SIG-M5 treated with dmso at 0.1 percent for 504 hours (cell line): ENCODE data around the gene RIPOR2.
A peak's percentile ranks its signal among the peaks of the same experiment; 100 is the strongest.

Experiments
- DNase-seq: peaks from one replicate; lab custom pipeline; 2025; ENCODE audit not compliant: unreplicated experiment; lab: John Stamatoyannopoulos, UW

Gene RIPOR2

DNA sequence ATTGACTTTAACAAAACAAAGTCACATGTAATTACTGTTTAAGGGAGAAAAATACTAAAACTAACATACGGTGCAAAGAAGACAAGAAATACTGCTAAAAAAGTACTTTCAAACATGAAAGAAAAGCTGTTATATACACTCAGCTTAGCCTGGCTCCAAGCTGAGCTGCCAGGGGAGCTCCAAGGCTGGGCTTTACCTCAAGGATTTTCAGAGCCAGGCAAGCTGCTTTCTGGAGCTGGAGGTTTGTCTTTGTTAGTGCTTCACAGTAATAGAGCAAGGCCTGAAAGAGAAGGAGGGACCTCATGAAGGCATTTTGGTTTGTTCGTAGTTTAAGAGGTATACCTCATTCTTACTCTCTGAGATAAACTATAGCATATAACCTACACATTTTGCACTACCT lies 117.4 kb downstream of the RIPOR2 start:
- no peak for DNase-seq

GRCh38 chr6:24809728-24810127 lies 126.0 kb downstream of the RIPOR2 start:
- DNase-seq, result no peak

DNA sequence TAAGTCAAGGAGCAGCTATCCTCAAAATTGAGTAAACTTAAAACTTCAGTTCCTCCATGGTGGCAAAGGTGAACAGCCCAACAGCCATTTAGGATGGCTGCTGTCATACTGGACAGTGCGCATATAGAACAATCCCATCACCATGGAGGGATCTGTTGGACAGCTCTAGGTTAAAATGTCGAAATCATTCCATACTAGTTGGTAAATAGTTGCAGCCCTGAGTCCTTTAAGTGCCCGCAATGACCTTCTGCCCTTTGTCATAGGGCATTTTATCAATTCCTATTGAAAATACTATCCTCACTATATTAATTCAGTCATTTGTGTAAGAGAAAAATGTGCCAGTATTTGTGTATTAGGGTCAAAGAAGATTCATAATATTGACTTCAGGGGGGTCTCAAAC lies 128.2 kb downstream of the RIPOR2 start:
- no peak for DNase-seq

- no peak for DNase-seq
Measured at GRCh38 chr6:24802271-24803059, 133.3 kb downstream of the RIPOR2 start.

- DNase-seq, result no peak
Measured at GRCh38 chr6:24799541-24799915, 136.2 kb downstream of the RIPOR2 start.

DNA sequence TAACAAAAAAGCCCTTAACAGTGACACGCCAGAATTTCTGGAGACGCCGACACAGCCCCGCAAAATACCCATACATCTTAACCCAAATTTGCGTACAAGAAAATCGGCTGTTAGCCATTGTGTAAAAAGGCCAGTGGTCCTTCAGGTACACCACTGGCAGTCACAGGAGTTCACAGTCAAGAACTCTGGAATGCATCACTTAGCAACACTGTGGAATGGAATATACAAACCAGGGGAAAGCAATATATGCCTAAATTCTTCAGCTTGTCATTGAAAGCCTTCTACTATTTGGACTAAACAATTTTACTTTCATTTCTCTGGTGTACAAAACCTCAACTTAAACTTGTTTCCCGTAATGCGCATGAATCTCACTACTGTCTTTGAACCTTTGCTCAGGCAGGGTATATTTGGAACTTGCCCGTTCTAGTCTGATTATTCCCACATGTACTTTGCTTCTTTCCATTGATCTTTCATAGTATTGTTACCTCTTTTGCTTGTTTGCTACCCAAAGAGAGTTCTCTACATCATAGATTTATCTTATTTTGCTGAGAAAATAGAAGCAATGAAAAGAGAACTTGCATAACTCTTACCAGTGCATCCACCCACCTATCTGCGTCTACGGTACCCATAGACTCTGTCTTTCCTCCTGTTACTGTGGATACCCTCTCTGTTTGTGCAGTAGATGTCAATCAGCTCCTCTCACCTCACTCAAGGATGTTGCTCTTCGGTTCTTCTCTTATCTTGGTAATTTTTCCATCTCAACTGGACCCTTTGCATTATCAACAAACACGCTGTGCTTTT lies 136.8 kb downstream of the RIPOR2 start, which contains the start of gene ARMH2:
Gene ARMH2, minus strand, starts transcription at position 178 of the 801 bp plus-strand sequence. Its CDS starts 60 bp downstream, at position 118.
- DNase-seq, result no peak

DNA sequence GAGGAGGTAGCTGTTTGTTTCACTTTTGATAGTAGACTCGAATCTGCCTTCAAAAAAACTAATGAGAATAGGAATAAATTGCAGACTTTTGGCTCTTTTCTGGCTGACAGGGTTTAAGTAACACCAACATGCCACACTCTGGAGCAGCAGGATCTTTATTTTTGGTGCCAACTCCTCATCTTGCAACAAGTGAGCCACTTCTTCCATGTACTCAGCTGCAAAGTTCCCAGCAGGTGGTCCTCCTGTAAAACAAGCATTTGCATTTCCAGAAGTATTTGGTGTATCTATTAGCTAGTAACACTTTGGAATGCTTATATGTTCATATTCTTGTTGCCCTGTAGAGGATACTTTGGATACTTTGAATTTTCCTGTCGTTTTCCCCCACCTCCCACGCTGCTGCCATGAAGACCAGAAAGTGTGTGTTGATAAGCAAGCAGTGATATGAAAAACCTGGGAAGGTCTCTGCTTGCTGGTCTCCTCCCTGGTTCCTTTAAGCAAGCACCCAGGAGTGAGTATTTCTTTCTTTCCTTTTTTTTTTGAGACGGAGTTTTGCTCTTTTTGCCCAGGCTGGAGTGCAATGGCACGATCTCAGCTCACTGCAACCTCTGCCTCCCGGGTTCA lies 138.1 kb downstream of the RIPOR2 start:
- no peak for DNase-seq

- DNase-seq, result no peak
Measured at GRCh38 chr6:24796616-24797290, 139.0 kb downstream of the RIPOR2 start.

- DNase-seq, result no peak
Measured at GRCh38 chr6:24795106-24795505, 140.7 kb downstream of the RIPOR2 start.

DNA sequence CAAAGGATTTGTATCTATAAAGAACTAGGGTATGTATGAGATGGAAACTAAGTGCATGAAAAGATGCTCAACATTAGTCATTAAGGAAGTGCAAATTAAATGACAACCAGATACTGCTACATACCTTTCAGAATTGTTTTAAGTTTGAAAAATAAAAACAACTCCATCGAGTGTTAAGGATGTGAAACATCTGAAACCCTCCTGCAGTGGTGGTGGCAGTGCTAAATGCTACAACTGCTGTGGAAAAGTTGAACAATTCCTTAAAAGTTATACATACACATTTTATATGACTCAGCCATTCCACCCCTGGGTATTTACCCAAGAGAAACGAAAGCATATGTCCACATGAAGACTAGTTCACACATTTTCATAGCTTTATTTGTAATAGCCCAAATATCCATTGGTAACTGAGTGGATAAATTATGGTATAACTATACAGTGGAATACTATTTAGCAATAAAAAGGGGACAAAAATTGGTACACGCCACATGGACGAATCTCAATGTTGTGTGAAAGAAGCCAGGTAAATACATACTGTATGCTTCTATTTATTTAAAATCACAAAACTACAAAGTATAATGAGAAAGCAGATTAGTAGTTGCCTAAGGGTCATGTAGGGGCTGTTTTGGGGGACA lies 147.6 kb downstream of the RIPOR2 start:
- DNase-seq, result no peak

GRCh38 chr6:24780206-24780605 lies 155.6 kb downstream of the RIPOR2 start:
- DNase-seq, result no peak

DNA sequence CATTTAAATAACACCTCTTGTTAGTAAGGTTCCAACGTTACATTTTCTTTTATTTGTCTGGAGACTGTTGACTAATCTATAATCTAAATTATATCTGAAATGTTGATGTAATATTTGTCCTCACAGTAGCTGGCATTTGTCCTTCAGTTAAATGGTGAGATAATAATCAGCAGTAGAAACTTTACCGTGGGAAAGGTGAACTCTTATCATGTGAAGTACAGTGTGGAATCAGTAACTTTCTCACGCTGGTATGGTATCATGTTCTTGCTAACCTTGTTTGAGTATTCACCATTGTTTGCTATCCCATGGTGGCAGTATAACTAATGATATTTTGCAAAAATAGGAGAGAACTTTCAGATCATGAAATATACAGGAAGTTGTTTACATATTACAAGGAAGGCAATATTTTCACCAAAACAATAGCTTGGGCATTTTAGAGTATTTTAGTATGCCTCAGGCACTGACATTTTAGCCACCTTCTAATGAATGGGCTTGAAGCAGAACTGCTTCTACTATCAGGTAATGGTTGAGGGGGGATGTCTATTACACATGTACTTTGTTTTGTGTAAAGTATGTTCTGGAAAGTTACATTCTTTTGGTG lies 156.2 kb downstream of the RIPOR2 start:
- DNase-seq, result no peak

DNA sequence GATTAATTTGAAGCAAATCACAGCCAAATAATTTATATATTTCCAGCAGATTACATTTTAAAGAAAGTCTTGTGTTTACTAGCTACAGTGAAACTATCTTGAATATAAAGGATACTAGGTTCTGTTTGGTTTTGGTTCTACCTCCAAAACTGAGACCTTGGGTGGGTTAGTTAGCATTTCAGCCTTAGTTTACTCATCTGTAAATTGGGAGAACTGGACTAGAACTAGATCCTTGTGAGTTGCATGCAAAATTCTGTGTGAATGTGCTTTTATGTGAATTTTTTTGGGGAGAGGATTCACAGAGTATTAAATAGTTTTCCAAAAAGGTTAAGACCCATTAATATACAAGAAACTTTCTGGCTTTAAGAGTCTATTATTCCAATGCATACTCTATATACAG lies 156.9 kb downstream of the RIPOR2 start:
- DNase-seq, result no peak

DNA sequence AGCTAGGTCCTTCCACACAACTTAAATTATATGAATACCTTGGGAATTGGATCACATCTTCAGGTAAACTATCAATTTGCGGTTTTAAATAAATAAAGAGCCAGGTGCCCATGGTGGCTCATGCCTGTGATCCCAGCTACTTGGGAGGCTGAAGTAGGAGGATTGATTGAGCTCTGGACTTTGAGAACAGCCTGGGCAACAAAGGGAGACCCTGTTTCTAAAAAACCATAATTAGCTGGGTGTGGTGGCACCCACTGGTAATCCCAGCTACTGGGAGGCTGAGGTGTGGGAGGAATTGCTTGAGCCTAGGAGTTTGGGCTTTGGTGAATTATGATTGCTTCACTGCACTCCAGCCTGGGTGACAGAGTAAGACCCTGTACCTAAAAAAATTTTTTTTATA lies 157.6 kb downstream of the RIPOR2 start:
- no peak for DNase-seq

- no peak for DNase-seq
Measured at GRCh38 chr6:24777227-24777626, 158.5 kb downstream of the RIPOR2 start.

GRCh38 chr6:24775520-24776058 lies 160.2 kb downstream of the RIPOR2 start:
- no peak for DNase-seq

DNA sequence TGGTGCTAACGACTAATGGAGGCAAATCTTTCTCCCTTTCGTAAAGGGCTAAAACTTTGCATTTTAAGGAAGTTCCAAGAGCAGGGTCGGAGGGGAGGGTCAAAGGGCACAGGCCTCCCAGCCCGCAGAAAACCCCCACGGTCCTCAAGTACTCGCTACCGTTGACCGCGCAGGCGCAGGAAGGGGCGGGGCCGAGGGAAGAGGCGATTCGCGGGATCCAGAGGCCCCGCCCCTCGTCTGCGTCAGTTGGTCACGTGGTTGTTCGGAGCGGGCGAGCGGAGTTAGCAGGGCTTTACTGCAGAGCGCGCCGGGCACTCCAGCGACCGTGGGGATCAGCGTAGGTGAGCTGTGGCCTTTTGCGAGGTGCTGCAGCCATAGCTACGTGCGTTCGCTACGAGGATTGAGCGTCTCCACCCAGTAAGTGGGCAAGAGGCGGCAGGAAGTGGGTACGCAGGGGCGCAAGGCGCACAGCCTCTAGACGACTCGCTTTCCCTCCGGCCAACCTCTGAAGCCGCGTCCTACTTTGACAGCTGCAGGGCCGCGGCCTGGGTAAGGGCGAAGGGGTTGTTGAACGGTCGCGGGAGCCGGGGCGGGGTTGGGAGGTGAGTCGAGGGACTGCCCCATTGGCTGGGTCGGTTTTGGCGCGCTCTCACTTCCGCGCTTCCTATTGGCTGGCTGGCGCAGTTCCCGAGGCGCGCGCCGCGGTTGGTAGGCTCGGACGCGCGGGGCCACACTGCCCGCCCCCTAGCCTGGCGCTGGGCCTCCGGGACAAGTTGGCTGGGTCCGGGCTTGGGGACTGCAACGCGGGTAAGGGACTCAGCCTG lies 160.9 kb downstream of the RIPOR2 start, which contains the start of gene GMNN:
Gene GMNN, plus strand, starts transcription at position 242 of the 824 bp plus-strand sequence. CDS start 2,310 bp downstream, outside the sequence.
- peak; percentile 92 for DNase-seq

DNA sequence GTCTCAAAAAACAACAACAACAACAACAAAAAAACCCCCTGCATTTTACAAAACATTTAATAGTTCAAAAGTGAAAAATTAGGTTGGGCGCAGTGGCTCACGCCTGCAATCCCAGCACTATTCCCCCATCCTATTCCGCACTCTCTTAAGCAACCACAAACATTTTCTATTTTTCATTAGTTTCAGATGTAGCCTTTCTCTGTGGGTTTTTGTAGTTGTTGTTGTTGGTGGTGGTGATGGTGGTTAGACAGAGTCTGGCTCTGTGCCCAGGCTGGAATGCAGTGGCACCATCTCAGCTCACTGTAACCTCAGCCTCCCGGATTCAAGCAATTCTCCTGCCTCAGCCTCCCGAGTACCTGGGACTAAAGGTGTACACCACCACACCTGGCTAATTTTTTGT lies 167.4 kb downstream of the RIPOR2 start:
- no peak for DNase-seq
